Neural progenitor cell (in vitro differentiated cells): Measurements from ENCODE around the gene PDILT.
A peak's percentile ranks its signal among the peaks of the same experiment; 100 is the strongest.

Experiments used
- CTCF ChIP-seq: fragments of 200-600 bp; sonication (generic); IDR thresholded peaks from 2 replicates; pipeline ENCODE4 v1.5.1; 2017; ENCODE audit warnings: antibody characterized with exemption, mild to moderate bottlenecking
- EZH2phosphoT487 ChIP-seq: fragments of 200-600 bp; sonication (generic); IDR thresholded peaks from 2 replicates; pipeline ENCODE4 v1.6.1; 2017; ENCODE audit warnings: antibody characterized with exemption

- peak; percentile 36 for TF ChIP-seq CTCF
- no peak for TF ChIP-seq EZH2phosphoT487
Measured at GRCh38 chr16:20348365-20349185, 56.0 kb downstream of the PDILT start.
